ENCODE results near the gene DLEC1. TPM values are rescaled to one million over a fixed set of nuclear protein-coding genes. Genes with fewer than 3 reads are reported as not detected.
"Not testable (repeated sequence)": the region's sequence is repeated elsewhere in the genome, so short reads cannot be mapped to it uniquely, and the experiment has no call there.

Gene DLEC1
- total and polyA plus RNA-seq, 7 donors = 0.16 to 0.60 (median 0.41) TPM

- no peaks in the 10 kb centered on the region for H3K9me3 ChIP-seq
- peaks cover 17 to 73% (median 42%) of the 10 kb centered on the region in 4 donors for H3K36me3 ChIP-seq
- 66 to 80% methylated on average over 3 of the region's 3 CpGs for WGBS, 2 donors
- H3K4me3 ChIP-seq = no peak overlapping the region
- H3K27ac ChIP-seq = no peak overlapping the region
- DNase-seq = no peak
- peaks cover 0 to 38% (median 25%) of the 10 kb centered on the region in 4 donors for H3K4me1 ChIP-seq
- TF ChIP-seq CTCF (IDR thresholded peaks at IDR 0.05) (no peak), POLR2A (IDR thresholded peaks at IDR 0.05) (no peak), POLR2AphosphoS5 (IDR thresholded peaks at IDR 0.05) (no peak), EP300 (IDR thresholded peaks at IDR 0.05) (no peak)
- intact Hi-C loops (cut with DNase I) = no loop called here
- no peaks in the 10 kb centered on the region for H3K27me3 ChIP-seq
Observed at GRCh38 chr3:38133209-38133556, 94.2 kb downstream of the DLEC1 start.

- Histone ChIP-seq H3K4me3 (no peak overlapping the region), H3K4me1 (peaks cover 0 to 40% (median 26%) of the 10 kb centered on the region in 4 donors), H3K27me3 (no peaks in the 10 kb centered on the region), H3K9me3 (no peaks in the 10 kb centered on the region), H3K36me3 (peaks cover 12 to 67% (median 37%) of the 10 kb centered on the region in 4 donors), H3K27ac (no peak overlapping the region)
- 47 to 83% methylated on average over 10 of the region's 10 CpGs for WGBS, 2 donors
- DNase-seq = no peak
- TF ChIP-seq CTCF (IDR thresholded peaks at IDR 0.05) (no peak), POLR2A (IDR thresholded peaks at IDR 0.05) (no peak), EP300 (IDR thresholded peaks at IDR 0.05) (no peak), POLR2AphosphoS5 (IDR thresholded peaks at IDR 0.05) (no peak)
- intact Hi-C loops (cut with DNase I) = no loop called here
Observed at GRCh38 chr3:38133557-38134405, 94.8 kb downstream of the DLEC1 start.

- not testable (repeated sequence) for H3K9me3 ChIP-seq, H3K27ac ChIP-seq, H3K27me3 ChIP-seq, H3K4me3 ChIP-seq, DNase-seq
- Histone ChIP-seq H3K36me3 (peaks cover 9 to 59% (median 30%) of the 10 kb centered on the region in 4 donors), H3K4me1 (peaks cover 0 to 48% (median 33%) of the 10 kb centered on the region in 4 donors)
- WGBS, 2 donors = 87 to 88% methylated on average over 10 of the region's 10 CpGs
- intact Hi-C loops (cut with DNase I) = loop anchor here (5.0 kb wide), 2 partner anchors 43 to 323 kb away; no protein-coding TSS in a partner anchor
Observed at GRCh38 chr3:38134517-38135143, 95.6 kb downstream of the DLEC1 start.

- not testable (repeated sequence) for H3K9me3 ChIP-seq, DNase-seq, H3K27me3 ChIP-seq
- H3K4me1 ChIP-seq = peaks cover 0 to 60% (median 39%) of the 10 kb centered on the region in 4 donors
- intact Hi-C loops (cut with DNase I) = loop anchor here (2.0 to 5.0 kb wide), 3 partner anchors 42 to 322 kb away; no protein-coding TSS in a partner anchor
- peak overlapping the region; percentile 80 to 97 (median 94) for H3K27ac ChIP-seq
- 35 to 37% methylated on average over 10 of the region's 10 CpGs for WGBS, 2 donors
- H3K36me3 ChIP-seq = peaks cover 6 to 47% (median 23%) of the 10 kb centered on the region in 4 donors
- peak overlapping the region; percentile 71 to 96 (median 84) for H3K4me3 ChIP-seq
Observed at GRCh38 chr3:38135621-38136277, 96.7 kb downstream of the DLEC1 start.

GRCh38 chr3:38136393-38136776, 97.4 kb downstream of the DLEC1 start:
- peaks cover 0 to 60% (median 39%) of the 10 kb centered on the region in 4 donors for H3K4me1 ChIP-seq
- no peaks in the 10 kb centered on the region for H3K27me3 ChIP-seq
- H3K9me3 ChIP-seq = no peaks in the 10 kb centered on the region
- intact Hi-C loops (cut with DNase I) = loop anchor here (2.0 to 5.0 kb wide), 3 partner anchors 41 to 321 kb away; no protein-coding TSS in a partner anchor
- peaks cover 4 to 46% (median 18%) of the 10 kb centered on the region in 4 donors for H3K36me3 ChIP-seq
- DNase-seq = no peak
- peak overlapping the region; percentile 80 to 97 (median 94) for H3K27ac ChIP-seq
- no peak for TF ChIP-seq POLR2AphosphoS5 (IDR thresholded peaks at IDR 0.05)
- TF ChIP-seq POLR2A (IDR thresholded peaks at IDR 0.05) = no peak
- no peak for TF ChIP-seq CTCF (IDR thresholded peaks at IDR 0.05)
- no peak for TF ChIP-seq EP300 (IDR thresholded peaks at IDR 0.05)
- WGBS, 2 donors = 1% methylated on average over 20 of the region's 20 CpGs
- peak overlapping the region; percentile 71 to 96 (median 84) for H3K4me3 ChIP-seq
